ENCODE measurements around the gene CWF19L2.

DNA sequence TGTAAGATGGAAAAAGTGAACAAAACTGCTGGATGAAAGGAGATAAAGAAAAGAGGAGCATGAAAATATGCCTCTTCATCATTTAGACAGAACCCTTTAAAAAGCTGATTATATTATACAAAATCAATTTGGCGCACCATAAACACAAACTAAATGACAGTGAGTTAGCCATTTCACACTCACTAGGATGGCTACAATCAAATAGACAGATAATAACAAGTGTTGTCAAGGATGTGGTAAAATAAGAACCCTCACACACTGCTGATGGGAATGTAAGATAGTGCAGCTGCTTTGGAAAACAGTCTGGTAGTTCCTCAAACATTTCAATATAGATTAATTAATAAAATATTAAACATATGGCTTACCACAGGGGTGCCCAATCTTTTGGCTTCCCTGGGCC lies 99.7 kb downstream of the CWF19L2 start:
- TF ChIP-seq POLR2A (IDR thresholded peaks at IDR 0.05), result no peak
- TF ChIP-seq, protein P1, sequence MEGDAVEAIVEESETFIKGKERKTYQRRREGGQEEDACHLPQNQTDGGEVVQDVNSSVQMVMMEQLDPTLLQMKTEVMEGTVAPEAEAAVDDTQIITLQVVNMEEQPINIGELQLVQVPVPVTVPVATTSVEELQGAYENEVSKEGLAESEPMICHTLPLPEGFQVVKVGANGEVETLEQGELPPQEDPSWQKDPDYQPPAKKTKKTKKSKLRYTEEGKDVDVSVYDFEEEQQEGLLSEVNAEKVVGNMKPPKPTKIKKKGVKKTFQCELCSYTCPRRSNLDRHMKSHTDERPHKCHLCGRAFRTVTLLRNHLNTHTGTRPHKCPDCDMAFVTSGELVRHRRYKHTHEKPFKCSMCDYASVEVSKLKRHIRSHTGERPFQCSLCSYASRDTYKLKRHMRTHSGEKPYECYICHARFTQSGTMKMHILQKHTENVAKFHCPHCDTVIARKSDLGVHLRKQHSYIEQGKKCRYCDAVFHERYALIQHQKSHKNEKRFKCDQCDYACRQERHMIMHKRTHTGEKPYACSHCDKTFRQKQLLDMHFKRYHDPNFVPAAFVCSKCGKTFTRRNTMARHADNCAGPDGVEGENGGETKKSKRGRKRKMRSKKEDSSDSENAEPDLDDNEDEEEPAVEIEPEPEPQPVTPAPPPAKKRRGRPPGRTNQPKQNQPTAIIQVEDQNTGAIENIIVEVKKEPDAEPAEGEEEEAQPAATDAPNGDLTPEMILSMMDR (IDR thresholded peaks at IDR 0.05), result no peak
- TF ChIP-seq POLR2AphosphoS5 (IDR thresholded peaks at IDR 0.05), result no peak
- no peak for TF ChIP-seq EP300 (IDR thresholded peaks at IDR 0.05; ENCODE audit: low read depth)

Data from transverse colon (tissue), 4 donors.